ENCODE data around the gene SLC41A3.

GRCh38 chr3:125960066-125960424 is 123.9 kb downstream of the SLC41A3 start:
- TF ChIP-seq CTCF (conservative IDR thresholded peaks at IDR 0.05; ENCODE audit: low read length), result no peak
- TF ChIP-seq EZH2phosphoT487 (IDR thresholded peaks at IDR 0.05; ENCODE audit: borderline replicate concordance), result no peak

Data from Loucy (cell line).